ENCODE data around the gene TRIM31.

GRCh38 chr6:30145818-30146217, 32.9 kb upstream of the TRIM31 start:
- TF ChIP-seq POLR2A (IDR thresholded peaks at IDR 0.05), result no peak
- TF ChIP-seq, protein P1, sequence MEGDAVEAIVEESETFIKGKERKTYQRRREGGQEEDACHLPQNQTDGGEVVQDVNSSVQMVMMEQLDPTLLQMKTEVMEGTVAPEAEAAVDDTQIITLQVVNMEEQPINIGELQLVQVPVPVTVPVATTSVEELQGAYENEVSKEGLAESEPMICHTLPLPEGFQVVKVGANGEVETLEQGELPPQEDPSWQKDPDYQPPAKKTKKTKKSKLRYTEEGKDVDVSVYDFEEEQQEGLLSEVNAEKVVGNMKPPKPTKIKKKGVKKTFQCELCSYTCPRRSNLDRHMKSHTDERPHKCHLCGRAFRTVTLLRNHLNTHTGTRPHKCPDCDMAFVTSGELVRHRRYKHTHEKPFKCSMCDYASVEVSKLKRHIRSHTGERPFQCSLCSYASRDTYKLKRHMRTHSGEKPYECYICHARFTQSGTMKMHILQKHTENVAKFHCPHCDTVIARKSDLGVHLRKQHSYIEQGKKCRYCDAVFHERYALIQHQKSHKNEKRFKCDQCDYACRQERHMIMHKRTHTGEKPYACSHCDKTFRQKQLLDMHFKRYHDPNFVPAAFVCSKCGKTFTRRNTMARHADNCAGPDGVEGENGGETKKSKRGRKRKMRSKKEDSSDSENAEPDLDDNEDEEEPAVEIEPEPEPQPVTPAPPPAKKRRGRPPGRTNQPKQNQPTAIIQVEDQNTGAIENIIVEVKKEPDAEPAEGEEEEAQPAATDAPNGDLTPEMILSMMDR (IDR thresholded peaks at IDR 0.05), result no peak

Data from body of pancreas (tissue), 4 donors.